Lower lobe of right lung (tissue), 2 donors: Measurements from ENCODE around the gene SP4. TPM values are rescaled to one million over a fixed set of nuclear protein-coding genes. Genes with fewer than 3 reads are reported as not detected.
A peak's percentile ranks its signal among the peaks of the same experiment; 100 is the strongest.

Source experiments
- ATAC-seq, 2 donors: fragments of 200-7000 bp; cut with Tn5 transposase; one replicate each; pipeline ENCODE4 v1.9.1; 2020 to 2022; ENCODE audit warnings: mild to moderate bottlenecking in 2 of 2, moderate library complexity in 2 of 2
- DNase-seq: peaks from one replicate; pipeline ENCODE4 v3.0.0-alpha.2; 2020
- H3K27ac ChIP-seq: fragments of 200-600 bp; one replicate; pipeline ENCODE4 v1.8.0; 2022
- H3K27me3 ChIP-seq: fragments of 200-600 bp; one replicate; pipeline ENCODE4 v1.8.0; 2022; ENCODE audit warnings: low read depth
- H3K36me3 ChIP-seq: fragments of 200-600 bp; one replicate; pipeline ENCODE4 v1.8.0; 2022; ENCODE audit warnings: mild to moderate bottlenecking
- H3K4me1 ChIP-seq: fragments of 200-600 bp; one replicate; pipeline ENCODE4 v1.8.0; 2022
- H3K4me3 ChIP-seq: fragments of 200-600 bp; one replicate; pipeline ENCODE4 v1.8.0; 2022; ENCODE audit warnings: mild to moderate bottlenecking
- H3K9me3 ChIP-seq: fragments of 200-600 bp; one replicate; pipeline ENCODE4 v1.8.0; 2022
- CTCF ChIP-seq: fragments of 200-600 bp; IDR thresholded peaks from one replicate; pipeline ENCODE4 v1.8.0; 2022; ENCODE audit warnings: antibody characterized with exemption, mild to moderate bottlenecking
- intact Hi-C: fragments of 100-400 bp; cut with DNase I; formaldehyde crosslinking; loops from one replicate; pipeline ENCODE4 v1.11.0; 2022
- long read RNA-seq: library from polyadenylated mRNA; unstranded; transcript quantifications from one replicate; pipeline ENCODE4 v2.0.0, GENCODE V29; 2021
- total RNA-seq: library from RNA; stranded (reverse); fragmentation: NEBNext Ultra II Directional; extraction: Animal tissue kit (Norgen Biotek cat#: 25700); gene quantifications from one replicate; pipeline ENCODE4 v1.2.1, GENCODE V29; 2021
- donor health status: DM: no; HTN: yes; CAD: no; lungs with severe emphysema.

Gene SP4
- 9.7 TPM for total RNA-seq
- long read RNA-seq, full-length matches to known transcripts = 8 of 12 reads
- long read RNA-seq, partial matches to known transcripts = 2 of 12 reads
- long read RNA-seq, other reads (novel, unspliced or antisense) = 2 of 12 reads

GRCh38 chr7:21427871-21428658, at the start of gene SP4:
SP4 (plus strand) TSS chr7:21428083; CDS start chr7:21428252, 169 bp downstream.
- Histone ChIP-seq H3K27ac (peak within 1 kb of the TSS; percentile 96), H3K4me3 (peak within 1 kb of the TSS; percentile 91), H3K27me3 (no peaks in the 10 kb centered on the region), H3K36me3 (no peaks in the 10 kb centered on the region), H3K9me3 (no peaks in the 10 kb centered on the region), H3K4me1 (peaks cover 48% of the 10 kb centered on the region)
- intact Hi-C loops = no loop called here
- ATAC-seq (peak; percentile 94 to 96), DNase-seq (peak; percentile 96)
- TF ChIP-seq CTCF = no peak

GRCh38 chr7:21383227-21384220, 44.4 kb upstream of the SP4 start:
- Histone ChIP-seq H3K27me3 (no peaks in the 10 kb centered on the region), H3K36me3 (no peaks in the 10 kb centered on the region), H3K27ac (no peak overlapping the region), H3K4me3 (no peak overlapping the region), H3K4me1 (no peaks in the 10 kb centered on the region), H3K9me3 (no peaks in the 10 kb centered on the region)
- ATAC-seq = no peak
- TF ChIP-seq CTCF = no peak
- intact Hi-C loops = no loop called here
- DNase-seq = no peak

- no peaks in the 10 kb centered on the region for H3K4me1 ChIP-seq
- H3K4me3 ChIP-seq = no peak overlapping the region
- intact Hi-C loops = no loop called here
- no peak for ATAC-seq
- H3K27ac ChIP-seq = no peak overlapping the region
- no peaks in the 10 kb centered on the region for H3K27me3 ChIP-seq
- no peaks in the 10 kb centered on the region for H3K36me3 ChIP-seq
- H3K9me3 ChIP-seq = no peaks in the 10 kb centered on the region
- no peak for DNase-seq
- no peak for TF ChIP-seq CTCF
Measured at GRCh38 chr7:21393937-21394336, 33.9 kb upstream of the SP4 start.

- DNase-seq = no peak
- Histone ChIP-seq H3K4me1 (no peaks in the 10 kb centered on the region), H3K27ac (no peak overlapping the region), H3K27me3 (no peaks in the 10 kb centered on the region), H3K9me3 (no peaks in the 10 kb centered on the region), H3K4me3 (no peak overlapping the region), H3K36me3 (no peaks in the 10 kb centered on the region)
- no peak for ATAC-seq
- TF ChIP-seq CTCF = no peak
- intact Hi-C loops = no loop called here
Measured at GRCh38 chr7:21401944-21402343, 25.9 kb upstream of the SP4 start.

GRCh38 chr7:21407796-21408480, 19.9 kb upstream of the SP4 start:
- Histone ChIP-seq H3K4me1 (no peaks in the 10 kb centered on the region), H3K36me3 (no peaks in the 10 kb centered on the region), H3K27me3 (no peaks in the 10 kb centered on the region), H3K9me3 (no peaks in the 10 kb centered on the region), H3K27ac (no peak overlapping the region), H3K4me3 (no peak overlapping the region)
- no peak for ATAC-seq
- intact Hi-C loops = no loop called here
- no peak for TF ChIP-seq CTCF
- no peak for DNase-seq
